Liver (tissue), 9 donors: ENCODE data around the gene CLK3. TPM values are rescaled to one million over a fixed set of nuclear protein-coding genes. Genes with fewer than 3 reads are reported as not detected.

Source experiments
- DNase-seq: peaks from one replicate; pipeline ENCODE4 v3.0.0-alpha.2; 2017; ENCODE audit warnings: low spot score
- H3K27ac ChIP-seq, 2 donors: one replicate each; pipeline ENCODE4 v1.7.0; 2013; ENCODE audit warnings: inconsistent platforms in 2 of 2, low read length in 2 of 2, control low read depth in 1 of 2, low read depth in 1 of 2, mild to moderate bottlenecking in 1 of 2
- H3K27me3 ChIP-seq, 4 donors: one replicate each; pipeline versions ENCODE4 v1.6.1 to v1.7.0; 2013; ENCODE audit warnings: low read length in 3 of 4, inconsistent platforms in 1 of 4, mild to moderate bottlenecking in 1 of 4, moderate library complexity in 1 of 4; ENCODE audit not compliant: control insufficient read depth in 4 of 4, insufficient read depth in 4 of 4
- H3K36me3 ChIP-seq, 4 donors: one replicate each; pipeline versions ENCODE4 v1.6.1 to v1.7.0; 2013; ENCODE audit warnings: low read length in 3 of 4, mild to moderate bottlenecking in 3 of 4, low read depth in 1 of 4, moderate library complexity in 1 of 4; ENCODE audit not compliant: control insufficient read depth in 4 of 4, insufficient read depth in 3 of 4
- H3K4me1 ChIP-seq, 4 donors: one replicate each; pipeline versions ENCODE4 v1.6.1 to v1.7.0; 2013; ENCODE audit warnings: low read length in 3 of 4, mild to moderate bottlenecking in 3 of 4, moderate library complexity in 1 of 4; ENCODE audit not compliant: control insufficient read depth in 4 of 4, insufficient read depth in 4 of 4
- H3K4me3 ChIP-seq, 3 donors: one replicate each; pipeline versions ENCODE4 v1.6.1 to v1.7.0; 2013; ENCODE audit warnings: low read length in 3 of 3, control low read depth in 1 of 3, low read depth in 1 of 3, mild to moderate bottlenecking in 1 of 3
- H3K9ac ChIP-seq, 2 donors: one replicate each; pipeline ENCODE4 v1.7.0; 2013; ENCODE audit warnings: low read length in 2 of 2, mild to moderate bottlenecking in 2 of 2, moderate library complexity in 2 of 2, control low read depth in 1 of 2, low read depth in 1 of 2
- H3K9me3 ChIP-seq, 4 donors: one replicate each; pipeline versions ENCODE4 v1.6.1 to v1.7.0; 2013; ENCODE audit warnings: low read length in 3 of 4; ENCODE audit not compliant: control insufficient read depth in 4 of 4
- ATF3 ChIP-seq: IDR thresholded peaks from 2 replicates; pipeline ENCODE4 v1.6.1; 2016; ENCODE audit warnings: antibody characterized with exemption
- CTCF ChIP-seq: fragments of 150-350 bp; IDR thresholded peaks from 2 replicates; pipeline ENCODE4 v1.5.1; 2017; ENCODE audit warnings: improper control_type of control experiment, low read depth, low read length; ENCODE audit not compliant: missing input control
- EGR1 ChIP-seq, 2 donors: IDR thresholded peaks; 2 replicates each; pipeline ENCODE4 v1.6.1; 2016 to 2018; ENCODE audit warnings: antibody characterized with exemption in 2 of 2, low read depth in 2 of 2
- FOXA1 ChIP-seq: IDR thresholded peaks from 2 replicates; pipeline ENCODE4 v1.6.1; 2016; ENCODE audit warnings: antibody characterized with exemption
- FOXA2 ChIP-seq: IDR thresholded peaks from 2 replicates; pipeline ENCODE4 v1.6.1; 2016; ENCODE audit warnings: antibody characterized with exemption
- GABPA ChIP-seq, 2 donors: IDR thresholded peaks in 1 of 2; conservative IDR thresholded peaks in 1 of 2; 2 replicates each; pipeline ENCODE4 v1.6.1; 2016; ENCODE audit warnings: antibody characterized with exemption in 2 of 2, mild to moderate bottlenecking in 1 of 2, moderate library complexity in 1 of 2
- HNF4A ChIP-seq, 2 donors: conservative IDR thresholded peaks; 2 replicates each; pipeline ENCODE4 v1.6.1; 2016; ENCODE audit warnings: antibody characterized with exemption in 2 of 2, mild to moderate bottlenecking in 2 of 2
- HNF4G ChIP-seq: IDR thresholded peaks from 2 replicates; pipeline ENCODE4 v1.6.1; 2016; ENCODE audit warnings: antibody characterized with exemption
- JUND ChIP-seq, 2 donors: IDR thresholded peaks; 2 replicates each; pipeline ENCODE4 v1.6.1; 2016; ENCODE audit warnings: antibody characterized with exemption in 2 of 2
- MAX ChIP-seq: IDR thresholded peaks from 2 replicates; pipeline ENCODE4 v1.6.1; 2016; ENCODE audit warnings: antibody characterized with exemption
- NR2F2 ChIP-seq: IDR thresholded peaks from 2 replicates; pipeline ENCODE4 v1.6.1; 2016; ENCODE audit warnings: antibody characterized with exemption
- RAD21 ChIP-seq, 2 donors: IDR thresholded peaks; 2 replicates each; pipeline ENCODE4 v1.6.1; 2016; ENCODE audit warnings: antibody characterized with exemption in 2 of 2, mild to moderate bottlenecking in 2 of 2
- RXRA ChIP-seq, 2 donors: IDR thresholded peaks; 2 replicates each; pipeline ENCODE4 v1.6.1; 2017 to 2018; ENCODE audit warnings: antibody characterized with exemption in 2 of 2, mild to moderate bottlenecking in 1 of 2
- SP1 ChIP-seq: IDR thresholded peaks from 2 replicates; pipeline ENCODE4 v1.6.1; 2018; ENCODE audit warnings: antibody characterized with exemption, mild to moderate bottlenecking
- TAF1 ChIP-seq: conservative IDR thresholded peaks from 2 replicates; pipeline ENCODE4 v1.6.1; 2016; ENCODE audit warnings: antibody characterized with exemption, mild to moderate bottlenecking
- YY1 ChIP-seq: IDR thresholded peaks from 2 replicates; pipeline ENCODE4 v1.6.1; 2016; ENCODE audit warnings: antibody characterized with exemption, mild to moderate bottlenecking
- ZBTB33 ChIP-seq: IDR thresholded peaks from 2 replicates; pipeline ENCODE4 v1.6.1; 2016; ENCODE audit warnings: antibody characterized with exemption
- WGBS: extraction: QIAGEN DNeasy Blood & Tissue Kit; methylation state at CpG from one replicate; pipeline ENCODE4 v1.1.7; 2013; 5-methylcytosine and 5-hydroxymethylcytosine counted together
- polyA plus RNA-seq, 2 donors: library from polyadenylated mRNA; stranded (reverse) in 1 of 2; unstranded in 1 of 2; fragments of 200-250 nt in 1 of 2; fragments of >200 nt in 1 of 2; fragmentation: Nextera tagmentation in 1 of 2; extraction: Ambion mirVana in 1 of 2; gene quantifications; one replicate each; pipeline versions ENCODE4 v1.2.1 to v1.2.3, GENCODE V29; 2013 to 2015
- total RNA-seq, 2 donors: library from RNA; depleted of rRNA; stranded (reverse); fragments of >200 nt; gene quantifications; one replicate each; pipeline ENCODE4 v1.2.3, GENCODE V29; 2014
- TF ChIP-seq, protein P1 (sequence below): IDR thresholded peaks from 2 replicates; pipeline ENCODE4 v1.6.1; 2016; ENCODE audit warnings: antibody characterized with exemption, mild to moderate bottlenecking
- donor health status: healthy.
- donor health status: healthy.
- donor health status: healthy.
- donor health status: healthy.
- donor health status: healthy.

CLK3 gene
- total and polyA plus RNA-seq, 4 donors: 20.1 to 66.8 (median 28.4) TPM

- H3K27ac ChIP-seq: no peak overlapping the region
- H3K4me1 ChIP-seq: no peaks in the 10 kb centered on the region
- H3K27me3 ChIP-seq: no peaks in the 10 kb centered on the region
- no peaks in the 10 kb centered on the region for H3K36me3 ChIP-seq
- H3K9me3 ChIP-seq: no peaks in the 10 kb centered on the region
- 89% methylated on average over 3 of the region's 3 CpGs for WGBS
- H3K9ac ChIP-seq: no peak overlapping the region
- TF ChIP-seq RAD21 (IDR thresholded peaks at IDR 0.05): no peak
- no peak for TF ChIP-seq EGR1 (IDR thresholded peaks at IDR 0.05; ENCODE audit: low read depth in 2 of 2)
- TF ChIP-seq, protein P1, sequence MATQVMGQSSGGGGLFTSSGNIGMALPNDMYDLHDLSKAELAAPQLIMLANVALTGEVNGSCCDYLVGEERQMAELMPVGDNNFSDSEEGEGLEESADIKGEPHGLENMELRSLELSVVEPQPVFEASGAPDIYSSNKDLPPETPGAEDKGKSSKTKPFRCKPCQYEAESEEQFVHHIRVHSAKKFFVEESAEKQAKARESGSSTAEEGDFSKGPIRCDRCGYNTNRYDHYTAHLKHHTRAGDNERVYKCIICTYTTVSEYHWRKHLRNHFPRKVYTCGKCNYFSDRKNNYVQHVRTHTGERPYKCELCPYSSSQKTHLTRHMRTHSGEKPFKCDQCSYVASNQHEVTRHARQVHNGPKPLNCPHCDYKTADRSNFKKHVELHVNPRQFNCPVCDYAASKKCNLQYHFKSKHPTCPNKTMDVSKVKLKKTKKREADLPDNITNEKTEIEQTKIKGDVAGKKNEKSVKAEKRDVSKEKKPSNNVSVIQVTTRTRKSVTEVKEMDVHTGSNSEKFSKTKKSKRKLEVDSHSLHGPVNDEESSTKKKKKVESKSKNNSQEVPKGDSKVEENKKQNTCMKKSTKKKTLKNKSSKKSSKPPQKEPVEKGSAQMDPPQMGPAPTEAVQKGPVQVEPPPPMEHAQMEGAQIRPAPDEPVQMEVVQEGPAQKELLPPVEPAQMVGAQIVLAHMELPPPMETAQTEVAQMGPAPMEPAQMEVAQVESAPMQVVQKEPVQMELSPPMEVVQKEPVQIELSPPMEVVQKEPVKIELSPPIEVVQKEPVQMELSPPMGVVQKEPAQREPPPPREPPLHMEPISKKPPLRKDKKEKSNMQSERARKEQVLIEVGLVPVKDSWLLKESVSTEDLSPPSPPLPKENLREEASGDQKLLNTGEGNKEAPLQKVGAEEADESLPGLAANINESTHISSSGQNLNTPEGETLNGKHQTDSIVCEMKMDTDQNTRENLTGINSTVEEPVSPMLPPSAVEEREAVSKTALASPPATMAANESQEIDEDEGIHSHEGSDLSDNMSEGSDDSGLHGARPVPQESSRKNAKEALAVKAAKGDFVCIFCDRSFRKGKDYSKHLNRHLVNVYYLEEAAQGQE: no peak
- no peak for TF ChIP-seq CTCF
- TF ChIP-seq YY1: no peak
- no peak for TF ChIP-seq ATF3
- no peak overlapping the region for H3K4me3 ChIP-seq
- no peak for DNase-seq
Observed at GRCh38 chr15:74608786-74609185, 6.8 kb upstream of the CLK3 start.

DNA sequence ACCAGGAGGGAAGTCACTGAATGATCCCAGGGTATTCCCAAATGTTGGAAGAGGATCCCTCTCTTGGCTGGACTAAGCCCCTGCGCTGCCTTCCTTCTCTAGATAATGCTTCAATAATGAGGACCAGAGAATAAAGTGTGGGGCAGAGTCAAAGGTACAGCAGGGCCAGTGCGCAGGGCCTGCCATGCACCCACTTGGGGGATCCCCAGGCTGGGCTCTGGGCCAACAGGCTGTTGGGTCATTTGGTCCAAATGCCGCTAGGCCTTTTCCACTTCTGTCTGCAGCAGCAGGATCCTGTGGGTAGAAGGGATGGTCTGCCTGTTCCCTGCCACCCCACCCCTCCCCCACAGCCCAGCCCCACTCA lies 5.7 kb upstream of the CLK3 start:
- Histone ChIP-seq H3K9ac (no peak overlapping the region), H3K9me3 (no peaks in the 10 kb centered on the region), H3K27me3 (no peaks in the 10 kb centered on the region), H3K27ac (no peak overlapping the region), H3K4me1 (peaks cover 0 to 5% (median 2%) of the 10 kb centered on the region in 4 donors), H3K36me3 (no peaks in the 10 kb centered on the region), H3K4me3 (no peak overlapping the region)
- 89% methylated on average over 3 of the region's 3 CpGs for whole genome bisulfite sequencing
- TF ChIP-seq EGR1 (IDR thresholded peaks at IDR 0.05; ENCODE audit: low read depth in 2 of 2) (no peak), HNF4A (conservative IDR thresholded peaks at IDR 0.05) (no peak), RXRA (IDR thresholded peaks at IDR 0.05) (no peak), MAX (no peak), YY1 (no peak), CTCF (no peak), TAF1 (no peak), RAD21 (IDR thresholded peaks at IDR 0.05) (no peak), FOXA2 (no peak), FOXA1 (no peak), NR2F2 (no peak), HNF4G (no peak), ZBTB33 (no peak), SP1 (no peak), JUND (IDR thresholded peaks at IDR 0.05) (no peak), GABPA (IDR thresholded peaks at IDR 0.05 in 1 of 2, conservative IDR thresholded peaks at IDR 0.05 in 1 of 2) (no peak), ATF3 (no peak)
- TF ChIP-seq, protein P1: no peak
- no peak for DNase-seq
